BLaER1 (cell line): ENCODE results near the gene TMED1.
"Not testable (repeated sequence)": the region's sequence is repeated elsewhere in the genome, so short reads cannot be mapped to it uniquely, and the experiment has no call there.

Experiments
- H3K27ac ChIP-seq: shearing (Covaris generic); formaldehyde crosslinking; 2 replicates; pipeline ENCODE4 v1.8.1; 2022
- H3K27me3 ChIP-seq: shearing (Covaris generic); formaldehyde crosslinking; 2 replicates; pipeline ENCODE4 v1.8.1; 2022
- H3K36me3 ChIP-seq: shearing (Covaris generic); formaldehyde crosslinking; 2 replicates; pipeline ENCODE4 v1.8.1; 2022
- H3K4me1 ChIP-seq: shearing (Covaris generic); formaldehyde crosslinking; 2 replicates; pipeline ENCODE4 v1.8.1; 2022
- H3K4me2 ChIP-seq: shearing (Covaris generic); formaldehyde crosslinking; 2 replicates; pipeline ENCODE4 v1.8.1; 2022
- H3K4me3 ChIP-seq: shearing (Covaris generic); formaldehyde crosslinking; 2 replicates; pipeline ENCODE4 v1.8.1; 2022
- H3K9ac ChIP-seq: shearing (Covaris generic); formaldehyde crosslinking; 2 replicates; pipeline ENCODE4 v1.8.1; 2022
- H3K9me3 ChIP-seq: shearing (Covaris generic); formaldehyde crosslinking; 2 replicates; pipeline ENCODE4 v1.8.1; 2022
- H4K20me1 ChIP-seq: shearing (Covaris generic); formaldehyde crosslinking; 2 replicates; pipeline ENCODE4 v1.8.1; 2022
- Cebpa-rat ChIP-seq: shearing (Covaris generic); IDR thresholded peaks from 2 replicates; pipeline ENCODE4 v1.8.1; 2022

The TMED1 gene

DNA sequence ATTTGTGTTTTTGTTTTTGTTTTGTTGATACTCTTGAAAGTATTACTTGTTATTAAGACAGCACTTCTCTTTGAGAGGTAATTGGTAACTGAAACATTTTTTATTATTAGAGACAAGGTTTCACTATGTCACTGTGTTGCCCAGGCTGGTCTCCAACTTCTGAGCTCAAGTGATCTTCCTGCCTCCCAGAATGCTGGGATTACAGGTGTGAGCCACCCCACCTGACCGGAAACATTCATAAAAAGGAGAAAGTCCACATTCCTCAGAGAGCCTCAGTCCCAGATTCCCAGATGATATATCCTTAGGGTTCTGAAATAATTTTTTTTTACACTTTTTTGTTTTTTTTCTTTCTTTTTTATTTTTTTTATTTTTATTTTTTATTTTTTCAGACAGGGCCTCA, 38.0 kb upstream of the TMED1 start:
- peak overlapping the region; percentile 88 for H3K4me2 ChIP-seq
- peaks cover 78% of the 10 kb centered on the region for H3K4me1 ChIP-seq
- 0 out of 2 replicates have a peak overlapping the region, but pooled peaks have one; percentile 7 for H3K4me3 ChIP-seq
- H4K20me1 ChIP-seq = peaks cover 65% of the 10 kb centered on the region
- no peak overlapping the region for H3K27ac ChIP-seq
- H3K36me3 ChIP-seq = peaks cover 31% of the 10 kb centered on the region
- no peaks in the 10 kb centered on the region for H3K9me3 ChIP-seq
- H3K27me3 ChIP-seq = no peaks in the 10 kb centered on the region
- no peak overlapping the region for H3K9ac ChIP-seq
- no peak for TF ChIP-seq Cebpa-rat

DNA sequence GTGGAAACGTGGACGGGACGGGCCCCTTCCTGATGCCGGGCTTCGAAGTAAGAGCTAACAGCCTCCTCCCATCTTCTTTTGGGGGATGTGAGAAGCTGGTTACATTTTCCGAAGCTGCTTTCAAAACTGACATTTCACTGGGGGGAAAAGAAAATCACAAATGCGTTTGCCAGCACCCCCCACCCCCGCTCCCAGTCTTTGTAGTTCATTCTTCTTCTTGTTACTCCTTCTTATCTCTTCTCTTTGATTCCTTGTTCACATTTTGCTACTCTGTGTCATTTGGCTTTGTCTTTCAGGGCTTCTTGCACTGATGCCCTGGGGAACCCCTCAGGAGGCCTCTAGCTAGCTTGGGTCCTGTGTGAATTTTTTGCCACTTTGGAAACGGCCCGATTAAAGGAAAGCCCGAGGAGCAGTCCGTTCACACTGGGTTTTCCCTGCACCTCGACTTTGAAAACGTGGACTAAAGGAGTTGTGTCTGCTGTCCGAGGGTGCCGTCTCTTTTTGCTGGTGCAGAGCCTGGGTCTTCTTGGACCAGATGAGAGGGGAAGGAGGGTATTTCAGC, 36.6 kb upstream of the TMED1 start:
- H3K4me1 ChIP-seq = peaks cover 74% of the 10 kb centered on the region
- no peaks in the 10 kb centered on the region for H3K9me3 ChIP-seq
- H4K20me1 ChIP-seq = peaks cover 51% of the 10 kb centered on the region
- H3K9ac ChIP-seq = peak overlapping the region; percentile 93
- H3K27me3 ChIP-seq = no peaks in the 10 kb centered on the region
- peak overlapping the region; percentile 86 for H3K4me3 ChIP-seq
- peaks cover 31% of the 10 kb centered on the region for H3K36me3 ChIP-seq
- no peak for TF ChIP-seq Cebpa-rat
- H3K27ac ChIP-seq = peak overlapping the region; percentile 93
- peak overlapping the region; percentile 88 for H3K4me2 ChIP-seq

DNA sequence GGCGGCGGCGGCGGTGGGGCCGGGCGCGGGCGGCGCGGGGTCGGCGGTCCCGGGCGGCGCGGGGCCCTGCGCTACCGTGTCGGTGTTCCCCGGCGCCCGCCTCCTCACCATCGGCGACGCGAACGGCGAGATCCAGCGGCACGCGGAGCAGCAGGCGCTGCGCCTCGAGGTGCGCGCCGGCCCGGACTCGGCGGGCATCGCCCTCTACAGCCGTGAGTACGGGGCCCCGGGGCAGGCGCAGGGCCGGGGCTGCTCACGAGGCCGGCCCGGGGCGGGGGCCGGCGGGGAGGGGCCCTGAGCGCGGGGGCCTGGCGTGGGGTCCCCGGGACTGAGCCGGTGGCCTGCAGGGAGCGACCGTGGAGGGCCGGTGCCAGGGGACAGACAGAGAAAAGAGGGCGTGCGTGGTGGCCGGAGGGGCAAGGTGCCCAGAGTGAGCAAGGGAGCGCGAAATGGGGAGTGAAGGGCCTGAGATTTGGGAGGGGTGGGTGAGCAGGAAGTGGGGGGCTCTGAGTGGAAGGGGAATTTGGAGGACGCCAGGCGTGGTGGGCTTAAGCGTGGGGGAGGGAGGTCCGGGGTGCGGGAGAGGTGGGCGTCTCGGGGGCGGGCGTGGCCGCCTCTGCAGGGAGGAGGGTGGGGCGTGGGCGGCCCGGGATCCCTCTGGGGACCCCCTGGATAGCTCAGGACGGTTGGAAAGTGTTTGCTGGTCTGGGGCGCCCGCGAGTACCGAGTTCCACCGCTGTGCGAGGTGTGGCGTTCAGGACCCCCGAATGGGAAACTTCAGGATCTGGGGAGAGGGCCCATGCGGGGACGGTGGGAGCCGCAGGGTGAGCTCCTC, 35.9 kb upstream of the TMED1 start:
- Histone ChIP-seq H4K20me1 (peaks cover 44% of the 10 kb centered on the region), H3K27me3 (no peaks in the 10 kb centered on the region), H3K4me2 (peak overlapping the region; percentile 88), H3K9ac (peak overlapping the region; percentile 93), H3K4me1 (peaks cover 68% of the 10 kb centered on the region), H3K4me3 (peak overlapping the region; percentile 86), H3K27ac (peak overlapping the region; percentile 93), H3K36me3 (peaks cover 26% of the 10 kb centered on the region), H3K9me3 (no peaks in the 10 kb centered on the region)
- no peak for TF ChIP-seq Cebpa-rat

DNA sequence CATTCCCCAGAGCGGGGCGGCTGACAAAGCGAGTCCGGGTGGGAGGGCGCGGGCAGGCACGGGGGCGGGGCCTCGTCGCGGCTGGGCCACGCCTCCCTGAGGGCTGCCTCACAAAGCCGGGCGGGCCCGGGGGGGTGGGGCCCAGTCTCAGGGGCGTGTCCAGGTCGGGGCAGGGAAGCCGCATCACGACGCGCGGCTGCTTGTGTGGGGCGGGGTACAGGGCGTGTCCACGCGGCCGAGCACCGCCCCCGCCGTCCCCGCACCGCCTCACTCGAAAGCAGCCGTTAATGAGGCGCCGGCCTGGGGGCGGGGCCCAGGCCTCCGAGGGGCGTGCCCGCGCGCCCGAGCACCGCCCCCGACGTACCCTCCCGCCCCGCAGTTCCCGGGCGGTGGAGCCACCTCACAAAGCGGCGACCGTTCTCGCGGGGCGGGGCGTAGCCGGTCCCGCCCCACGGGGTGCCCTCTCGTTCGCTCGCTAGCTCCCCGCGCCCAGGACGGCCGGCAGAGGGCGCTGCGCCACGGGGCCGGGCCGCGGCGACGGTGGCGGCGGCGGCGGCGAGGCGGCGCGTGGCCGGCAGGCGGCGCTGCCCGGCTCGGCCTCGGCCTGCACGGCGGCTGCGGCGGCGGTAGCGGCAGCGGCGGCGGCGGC, 35.1 kb upstream of the TMED1 start, which contains the start of gene CARM1:
TSS of gene CARM1 (plus strand) at position 599 of the 649 bp plus-strand sequence. CDS start 150 bp downstream, outside the sequence.
- Histone ChIP-seq H3K9ac (peak within 1 kb of the TSS; percentile 93), H3K4me2 (peak within 1 kb of the TSS; percentile 90), H3K27ac (peak within 1 kb of the TSS; percentile 93), H3K4me3 (peak within 1 kb of the TSS; percentile 86), H3K9me3 (no peaks in the 10 kb centered on the region), H4K20me1 (peaks cover 36% of the 10 kb centered on the region), H3K27me3 (no peaks in the 10 kb centered on the region), H3K36me3 (peaks cover 20% of the 10 kb centered on the region), H3K4me1 (peaks cover 60% of the 10 kb centered on the region)
- no peak for TF ChIP-seq Cebpa-rat

DNA sequence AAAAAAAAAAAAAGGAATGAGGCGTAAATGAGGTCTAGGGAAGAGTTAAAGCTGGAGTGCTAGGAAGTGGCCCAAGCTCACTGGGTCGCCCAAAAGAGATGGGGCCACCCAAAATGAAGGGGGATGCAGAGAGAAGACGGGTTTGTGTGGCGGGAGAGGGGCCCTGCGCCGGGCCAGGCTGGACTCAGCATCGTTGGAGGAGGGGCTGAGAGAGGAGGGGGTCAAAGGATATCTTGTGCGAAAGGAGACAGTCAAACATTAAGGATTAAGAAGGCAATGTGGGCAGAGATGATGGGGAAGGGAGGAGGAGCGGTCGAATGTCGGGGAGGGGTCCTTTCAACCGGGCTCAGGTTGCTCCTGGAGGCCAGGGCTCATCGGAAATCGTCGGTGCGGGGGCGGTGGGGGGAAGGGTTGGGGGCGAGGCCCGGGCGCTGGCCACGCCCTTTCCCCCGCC, 34.5 kb upstream of the TMED1 start:
- Histone ChIP-seq H3K9ac (peak overlapping the region; percentile 81), H3K4me2 (peak overlapping the region; percentile 90), H3K36me3 (peaks cover 15% of the 10 kb centered on the region), H3K4me1 (peaks cover 54% of the 10 kb centered on the region), H3K9me3 (no peaks in the 10 kb centered on the region), H4K20me1 (peaks cover 30% of the 10 kb centered on the region), H3K27ac (peak overlapping the region; percentile 85), H3K4me3 (peak overlapping the region; percentile 64), H3K27me3 (no peaks in the 10 kb centered on the region)
- TF ChIP-seq Cebpa-rat = no peak

DNA sequence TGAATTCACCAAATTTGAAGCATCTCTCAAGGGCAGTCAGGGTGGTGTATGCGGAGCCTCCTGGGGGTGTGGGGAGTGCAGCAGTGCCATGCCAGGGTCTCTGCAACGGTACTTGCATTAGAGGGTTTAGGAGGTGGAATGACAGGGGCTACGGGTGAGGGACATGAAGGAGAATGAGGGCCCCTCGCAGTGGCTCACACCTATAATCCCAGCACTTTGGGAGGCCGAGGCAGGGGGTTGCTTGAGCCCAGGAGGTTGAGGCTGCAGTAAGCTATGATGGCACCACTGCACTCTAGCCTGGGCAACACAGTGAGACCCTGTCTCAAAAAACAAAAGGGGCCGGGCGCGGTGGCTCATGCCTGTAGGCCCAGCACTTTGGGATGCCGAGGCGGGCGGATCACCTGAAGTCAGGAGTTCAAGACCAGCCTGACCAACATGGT, 33.9 kb upstream of the TMED1 start:
- not testable (repeated sequence) for H3K36me3 ChIP-seq, H3K9me3 ChIP-seq, H3K9ac ChIP-seq, H3K27me3 ChIP-seq, H3K4me3 ChIP-seq, H3K27ac ChIP-seq
- H3K4me2 ChIP-seq = peak overlapping the region; percentile 90
- H3K4me1 ChIP-seq = peaks cover 48% of the 10 kb centered on the region
- peaks cover 24% of the 10 kb centered on the region for H4K20me1 ChIP-seq

DNA sequence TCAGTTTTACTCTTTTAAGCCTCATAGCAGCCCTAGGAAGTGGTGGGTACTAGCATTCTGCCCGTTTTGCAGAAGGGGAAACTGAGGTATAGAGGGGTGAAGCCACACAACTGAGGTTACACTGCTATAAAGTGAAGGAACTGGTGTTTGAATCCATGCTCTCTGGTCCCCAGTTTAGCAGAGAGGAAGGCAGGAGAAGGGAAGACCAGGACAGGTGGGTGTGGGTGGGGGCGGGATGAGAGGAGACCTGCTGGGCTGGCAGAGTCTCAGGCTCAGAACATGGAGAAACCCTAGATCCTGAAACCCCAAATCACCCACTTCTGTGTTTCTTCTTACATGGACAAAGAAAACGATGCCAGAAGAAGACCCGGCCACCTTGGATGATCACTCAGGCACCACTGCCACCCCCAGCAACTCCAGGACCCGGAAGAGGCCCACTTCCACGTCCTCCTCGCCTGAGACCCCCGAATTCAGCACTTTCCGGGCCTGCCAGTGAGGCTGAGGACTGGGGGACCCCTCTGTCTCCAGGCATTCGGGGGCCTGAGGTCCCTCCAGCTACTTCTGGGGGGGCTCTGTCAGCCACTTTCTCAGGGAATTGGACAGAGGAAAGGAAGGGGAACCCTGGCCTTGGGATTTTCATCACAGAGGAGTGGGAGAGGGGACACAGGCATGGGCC, 33.0 kb upstream of the TMED1 start:
- no peak for TF ChIP-seq Cebpa-rat
- Histone ChIP-seq H3K27ac (peak overlapping the region; percentile 26; the same call in 1 of the 2 replicates), H3K27me3 (no peaks in the 10 kb centered on the region), H3K4me2 (no peak overlapping the region), H3K36me3 (peaks cover under 1% of the 10 kb centered on the region; the same call in 1 of the 2 replicates), H3K9ac (no peak overlapping the region), H4K20me1 (peaks cover 15% of the 10 kb centered on the region), H3K9me3 (no peaks in the 10 kb centered on the region), H3K4me3 (no peak overlapping the region), H3K4me1 (peaks cover 47% of the 10 kb centered on the region)

DNA sequence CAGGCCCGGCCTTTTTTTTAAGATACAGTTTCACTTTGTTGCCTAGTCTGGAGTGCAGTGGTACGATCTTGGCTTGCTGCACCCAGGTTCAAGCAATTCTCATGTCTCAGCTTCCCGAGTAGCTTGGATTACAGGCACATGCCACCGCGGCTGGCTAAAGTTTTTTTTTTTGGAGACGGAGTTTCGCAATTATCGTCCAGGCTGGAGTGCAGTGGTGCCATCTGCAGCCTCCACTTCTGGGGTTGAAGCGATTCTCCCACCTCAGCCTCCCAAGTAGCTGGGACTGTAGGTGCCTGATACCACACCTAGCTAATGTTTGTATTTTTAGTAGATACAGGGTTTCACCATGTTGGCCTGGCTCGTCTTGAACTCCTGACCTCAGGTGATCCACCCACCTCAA, 30.5 kb upstream of the TMED1 start:
- H3K36me3 ChIP-seq = no peaks in the 10 kb centered on the region
- peaks cover 42% of the 10 kb centered on the region for H3K4me1 ChIP-seq
- H3K4me2 ChIP-seq = no peak overlapping the region
- H3K9me3 ChIP-seq = no peaks in the 10 kb centered on the region
- no peaks in the 10 kb centered on the region for H4K20me1 ChIP-seq
- peak; percentile 51; the same call in 1 of the 2 replicates for TF ChIP-seq Cebpa-rat
- H3K27ac ChIP-seq = no peak overlapping the region
- no peaks in the 10 kb centered on the region for H3K27me3 ChIP-seq
- no peak overlapping the region for H3K9ac ChIP-seq
- H3K4me3 ChIP-seq = no peak overlapping the region

DNA sequence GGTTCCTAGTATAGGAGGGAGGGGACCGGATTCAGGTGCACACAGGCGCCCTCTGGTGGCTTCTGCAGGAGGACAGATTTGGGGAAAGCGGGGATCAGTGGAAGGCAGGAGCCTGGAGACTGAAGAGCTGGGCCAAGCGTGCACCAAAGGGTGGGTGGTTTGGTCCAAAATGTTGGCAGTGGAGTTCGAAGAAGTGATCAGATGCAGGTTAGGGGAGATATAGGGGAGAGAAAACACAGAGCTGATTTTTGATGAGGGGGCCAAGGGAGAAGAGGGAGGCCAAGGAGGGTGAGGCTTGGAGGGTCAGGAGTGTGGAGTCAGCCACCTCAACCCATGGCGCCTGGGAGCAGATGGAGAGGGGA, 28.5 kb upstream of the TMED1 start:
- H3K27me3 ChIP-seq = no peaks in the 10 kb centered on the region
- TF ChIP-seq Cebpa-rat = no peak
- H3K9ac ChIP-seq = no peak overlapping the region
- no peaks in the 10 kb centered on the region for H3K36me3 ChIP-seq
- peaks cover 31% of the 10 kb centered on the region for H3K4me1 ChIP-seq
- H3K27ac ChIP-seq = no peak overlapping the region
- H3K9me3 ChIP-seq = no peaks in the 10 kb centered on the region
- H4K20me1 ChIP-seq = no peaks in the 10 kb centered on the region
- no peak overlapping the region for H3K4me3 ChIP-seq
- peak overlapping the region; percentile 49 for H3K4me2 ChIP-seq
